ENCODE measurements around the gene IMPDH2. TPM values are rescaled to one million over a fixed set of nuclear protein-coding genes. Genes with fewer than 3 reads are reported as not detected.

Gene IMPDH2
- total RNA-seq (2021; fragmentation: NEBNext Ultra II Directional; extraction: Animal tissue kit (Norgen Biotek cat#: 25700)) (409 and 419 TPM in 2 replicates), polyA plus RNA-seq (2011; rRNA removed) (363 and 374 TPM in 2 replicates), polyA minus RNA-seq (2011; rRNA and poly(A)+ RNA removed) (836 and 1,078 TPM in 2 replicates)
- polyA plus RNA-seq (2011; cell fraction: cytosol; rRNA removed): 511 TPM
- 1,029 TPM for polyA plus RNA-seq (2011; cell fraction: nucleus; rRNA removed)
- 385 to 517 TPM (median 516 TPM) in 4 replicates for polyA plus RNA-seq (2012, experiment 1 of 2)
- polyA plus RNA-seq (2012, experiment 2 of 2): 474 TPM
- polyA plus RNA-seq (2013, experiment 1 of 2): 339 TPM
- polyA plus RNA-seq (2013, experiment 2 of 2): 323 TPM
- polyA minus RNA-seq (2011; cell fraction: cytosol; rRNA and poly(A)+ RNA removed): 367 TPM
- 252 TPM for polyA minus RNA-seq (2011; cell fraction: nucleus; rRNA and poly(A)+ RNA removed)
- long read RNA-seq, experiment 1, transcript IMPDH2-201 (14 exons, 1,643 nt): major isoform, 185 of 396 reads
- long read RNA-seq, experiment 1, partial matches to known transcripts: 169 of 396 reads
- long read RNA-seq, experiment 1, other reads (novel, unspliced or antisense): 38 of 396 reads
- long read RNA-seq, experiment 2, transcript IMPDH2-201 (14 exons, 1,643 nt): major isoform, 587 of 677 reads
- long read RNA-seq, experiment 2, partial matches to known transcripts: 48 of 677 reads
- long read RNA-seq, experiment 2, other reads (novel, unspliced or antisense): 42 of 677 reads

DNA sequence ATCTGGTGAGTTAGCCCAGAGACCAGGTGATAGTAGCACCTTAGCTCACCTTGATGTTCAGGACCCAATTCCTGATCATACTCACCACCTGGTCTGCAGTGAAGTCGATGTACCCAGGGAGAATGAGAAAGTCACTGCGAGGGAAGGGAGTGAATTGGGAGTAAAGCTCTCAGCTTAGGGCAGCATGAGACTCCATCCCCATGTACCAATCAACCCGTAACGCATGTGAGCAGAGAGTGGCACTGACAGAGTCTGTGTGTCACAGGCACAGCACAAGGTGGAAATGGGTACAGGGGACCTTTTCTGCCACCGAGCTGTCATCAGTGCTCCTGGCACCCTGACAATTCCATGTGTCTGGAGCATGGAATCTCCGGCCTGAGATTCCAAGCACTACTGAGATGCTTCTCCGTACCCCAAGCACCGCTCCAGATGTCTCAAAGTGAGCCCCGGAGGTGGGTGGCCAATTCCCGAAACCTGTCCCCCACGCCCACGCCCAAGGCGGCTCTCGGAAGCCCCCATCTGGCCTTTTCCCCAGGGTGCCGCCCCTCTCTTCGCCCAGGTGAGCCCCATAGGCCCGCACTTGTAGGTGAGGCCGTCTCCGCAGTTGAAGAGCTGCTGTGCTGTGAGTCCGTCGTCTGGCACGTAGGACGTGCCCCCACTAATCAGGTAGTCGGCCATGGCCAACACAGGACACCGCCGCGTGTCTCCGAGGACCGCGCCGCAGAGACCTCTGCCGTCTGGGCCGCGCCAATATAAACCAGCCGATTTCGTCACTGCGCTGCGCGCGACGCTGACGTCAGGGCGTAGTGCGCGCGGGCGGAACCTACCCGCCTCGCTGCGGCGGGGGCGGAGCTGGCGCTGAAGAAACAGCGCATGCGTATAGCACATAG, at the start of gene IMPDH2:
IMPDH2 (minus strand) TSS at position 726 of the 890 bp plus-strand sequence; CDS start at position 678, 48 bp downstream.
- H4K5ac ChIP-seq (ENCODE audit: insufficient read length, low read depth, low read length): peak within 1 kb of the TSS; percentile 71
- 10% methylated on average over 55 of the region's 55 CpGs; no CpG with 5 or more reads in 1 of the 2 experiments for WGBS, 2 experiments (ENCODE audit: extremely low coverage in 1 of 2, insufficient coverage in 1 of 2, insufficient read length in 1 of 2, insufficient replicate concordance in 2 of 2, low coverage in 1 of 2, low lambda C conversion rate in 2 of 2, missing lambda C conversion rate in 1 of 2)
- H3K4me1 ChIP-seq (replicated peaks in 1 of 4; ENCODE audit: control insufficient read depth in 3 of 4, insufficient read depth in 4 of 4, low read length in 3 of 4): peaks cover 0 to 8% (median 6%) of the 10 kb centered on the region in 4 experiments; a peak in 5 of 7 replicates
- peak within 1 kb of the TSS; percentile 50; the same call in 1 of the 2 replicates for H2BK5ac ChIP-seq (ENCODE audit: low read depth, low read length)
- H3K27ac ChIP-seq (ENCODE audit: low read depth, low read length): peak within 1 kb of the TSS; percentile 82
- no peaks in the 10 kb centered on the region for H3K9me3 ChIP-seq (ENCODE audit: insufficient read depth in 2 of 2, low read depth in 1 of 2, low read length in 1 of 2)
- peaks cover 4 to 15% of the 10 kb centered on the region in 2 experiments; a peak in 3 of 4 replicates for H3K79me2 ChIP-seq (ENCODE audit: control insufficient read depth in 1 of 2, insufficient read depth in 2 of 2, low read length in 2 of 2)
- H2BK15ac ChIP-seq (ENCODE audit: low read length): no peak within 1 kb of the TSS
- H3K23me2 ChIP-seq (ENCODE audit: low read depth, low read length): peaks cover 7% of the 10 kb centered on the region
- no peak for FAIRE-seq
- no peak within 1 kb of the TSS for H2BK20ac ChIP-seq (ENCODE audit: low read length)
- H4K20me1 ChIP-seq (replicated peaks in 1 of 2; ENCODE audit: control insufficient read depth in 1 of 2, insufficient read depth in 2 of 2, low read length in 2 of 2): peaks cover 10 to 21% of the 10 kb centered on the region in 2 experiments
- H2AFZ ChIP-seq (ENCODE audit: low read length): no peak within 1 kb of the TSS
- H3K79me1 ChIP-seq (ENCODE audit: low read depth, low read length): peaks cover 8% of the 10 kb centered on the region
- CTCF ChIA-PET (ENCODE audit: partially characterized antibody): interaction anchor here (1.3 kb wide), 1 partner anchor 15 kb away, joined by 5 read pairs; no protein-coding TSS in a partner anchor
- H3K4me3 ChIP-seq (ENCODE audit: extremely low read depth in 1 of 4, insufficient read depth in 2 of 4, low read depth in 3 of 4, low read length in 4 of 4): peak within 1 kb of the TSS; percentile 50 to 81 (median 76)
- peak within 1 kb of the TSS; percentile 77 for H4K91ac ChIP-seq (replicated peaks; ENCODE audit: insufficient read length, low read length)
- no peak within 1 kb of the TSS for H3K14ac ChIP-seq (ENCODE audit: insufficient read length)
- H3K4me2 ChIP-seq (ENCODE audit: insufficient read depth in 1 of 2, low read depth in 2 of 2, low read length in 2 of 2): peak within 1 kb of the TSS; percentile 88 to 98
- peaks cover 50 to 68% (median 64%) of the 10 kb centered on the region in 4 experiments for H3K36me3 ChIP-seq (ENCODE audit: control insufficient read depth in 2 of 4, insufficient read depth in 4 of 4, low read length in 3 of 4)
- H2BK120ac ChIP-seq (replicated peaks; ENCODE audit: low read depth, low read length): no peak within 1 kb of the TSS
- no peaks in the 10 kb centered on the region; a peak in 1 of 7 replicates for H3K27me3 ChIP-seq (replicated peaks in 1 of 4; ENCODE audit: control insufficient read depth in 3 of 4, extremely low read depth in 1 of 4, insufficient read depth in 3 of 4, low read length in 3 of 4)
- H2AK5ac ChIP-seq (ENCODE audit: low read depth, low read length): no peak within 1 kb of the TSS; the same call in 1 of the 2 replicates
- POLR2A ChIA-PET (ENCODE audit: partially characterized antibody): interaction anchor here (0.6 to 33.9 kb wide), 33 partner anchors 12 to 450 kb away, joined by 3 to 1518 read pairs (median 4); partner anchors contain the start of genes ARIH2, CELSR3, DALRD3 and IP6K2
- H3K4ac ChIP-seq (replicated peaks; ENCODE audit: insufficient read length, low read depth, low read length): peak within 1 kb of the TSS; percentile 94
- H3K23ac ChIP-seq (ENCODE audit: insufficient read length): no peak within 1 kb of the TSS
- H3K56ac ChIP-seq (replicated peaks; ENCODE audit: insufficient read length, low read depth, low read length): peak within 1 kb of the TSS; percentile 75
- peak within 1 kb of the TSS; percentile 75 to 83 (median 82) for H3K9ac ChIP-seq (replicated peaks in 1 of 4; ENCODE audit: extremely low read depth in 1 of 4, low read depth in 3 of 4, low read length in 3 of 4)
- peak within 1 kb of the TSS; percentile 96 for H4K8ac ChIP-seq (ENCODE audit: extremely low read depth, insufficient read depth, low read length)
- peak within 1 kb of the TSS; percentile 68; the same call in 1 of the 2 replicates for H3K18ac ChIP-seq (ENCODE audit: extremely low read depth, low read length)
- no peak within 1 kb of the TSS for H2BK12ac ChIP-seq (ENCODE audit: low read depth, low read length)
- peak; percentile 79 to 97 for DNase-seq (ENCODE audit: low read depth in 1 of 2, low spot score in 2 of 2)
- TF ChIP-seq EP300 (IDR thresholded peaks at IDR 0.05; ENCODE audit: borderline replicate concordance in 1 of 2, low read depth in 2 of 2, low read length in 2 of 2) (no peak; a peak in 1 of 3 replicates), BRCA1 (IDR thresholded peaks at IDR 0.05; ENCODE audit: low read depth, low read length) (no peak), SUZ12 (IDR thresholded peaks at IDR 0.05; ENCODE audit: low read length) (no peak), KDM4A (IDR thresholded peaks at IDR 0.05; ENCODE audit: low read depth, low read length, severe bottlenecking) (peak; percentile 90), RXRA (IDR thresholded peaks at IDR 0.05; ENCODE audit: insufficient read depth, low read depth, low read length) (no peak), JUND (IDR thresholded peaks at IDR 0.05; ENCODE audit: low read length) (peak; percentile 73; the same call in 1 of the 2 replicates), YY1 (IDR thresholded peaks at IDR 0.05; ENCODE audit: low read depth, low read length) (peak; percentile 72)

Measured in H1 (cell line).